HT1080 (cell line): ENCODE measurements around the gene HECTD2. TPM values are rescaled to one million over a fixed set of nuclear protein-coding genes. Genes with fewer than 3 reads are reported as not detected.
"Not testable (repeated sequence)": the region's sequence is repeated elsewhere in the genome, so short reads cannot be mapped to it uniquely, and the experiment has no call there.

ENCODE experiments used
- DNase-seq: peaks from one replicate; pipeline ENCODE4 v3.0.0-alpha.2; 2015; ENCODE audit warnings: low read depth
- total RNA-seq: library from RNA; depleted of rRNA; stranded (reverse); fragments of >200 nt; shearing (Covaris generic); gene quantifications from 2 replicates; pipeline ENCODE4 v1.2.3, GENCODE V29; 2014

The HECTD2 gene
- total RNA-seq, 1 experiment from 2014 or later = 3.8 TPM

DNA sequence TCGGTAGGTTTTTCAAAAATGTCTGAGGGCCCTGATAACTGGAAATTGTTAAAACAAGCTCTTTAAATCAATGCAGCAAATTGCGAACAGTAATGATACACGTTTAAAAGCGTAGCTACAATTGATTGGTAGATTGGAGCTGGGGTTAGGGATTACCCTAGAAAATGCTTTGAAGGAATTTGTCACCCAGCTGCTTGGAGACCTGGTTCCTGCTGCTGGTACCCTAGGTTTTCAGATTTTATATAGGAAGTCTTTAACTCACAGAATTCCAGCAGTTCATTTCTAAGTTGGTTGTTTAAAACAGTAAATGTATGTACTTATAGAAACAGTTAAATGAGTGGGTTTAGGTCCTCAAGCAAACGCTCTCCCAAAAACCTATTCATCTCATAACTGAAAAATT lies 1.5 kb downstream of the HECTD2 start:
- no peak for DNase-seq

DNA sequence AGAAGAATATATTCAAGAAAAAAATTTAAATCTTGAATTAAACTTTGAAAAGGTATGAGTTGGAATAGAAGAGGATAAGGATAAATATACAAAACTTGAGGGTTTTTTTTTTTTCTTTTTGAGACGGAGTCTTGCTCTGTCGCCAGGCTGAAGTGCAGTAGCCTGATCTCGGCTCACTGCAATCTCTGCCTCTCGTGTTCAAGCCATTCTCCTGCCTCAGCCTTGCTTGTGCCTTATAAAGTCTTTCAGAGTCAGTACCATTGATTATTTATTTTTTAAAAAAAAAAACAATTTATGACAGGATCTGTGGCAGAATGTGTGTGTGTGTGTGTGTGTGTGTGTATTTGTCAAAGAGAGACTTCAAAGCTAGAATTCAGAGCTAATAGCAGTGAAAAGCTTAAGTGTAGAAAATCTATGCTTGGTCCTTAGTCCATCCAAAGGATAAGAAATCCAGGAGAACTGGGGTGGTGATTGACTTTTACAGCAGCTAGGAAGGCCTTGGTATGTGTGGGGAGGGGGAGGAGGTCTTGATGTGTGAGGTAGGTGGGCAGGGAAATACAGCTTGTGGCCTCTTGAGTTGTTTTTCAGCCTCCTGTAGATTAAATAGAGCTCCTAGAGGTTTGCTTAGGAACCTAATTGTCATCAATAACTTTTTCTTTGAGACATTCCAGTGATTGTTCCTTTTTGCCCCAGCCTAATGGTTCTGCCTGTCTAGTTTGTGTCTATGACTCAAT lies 2.4 kb downstream of the HECTD2 start:
- DNase-seq = no peak

DNA sequence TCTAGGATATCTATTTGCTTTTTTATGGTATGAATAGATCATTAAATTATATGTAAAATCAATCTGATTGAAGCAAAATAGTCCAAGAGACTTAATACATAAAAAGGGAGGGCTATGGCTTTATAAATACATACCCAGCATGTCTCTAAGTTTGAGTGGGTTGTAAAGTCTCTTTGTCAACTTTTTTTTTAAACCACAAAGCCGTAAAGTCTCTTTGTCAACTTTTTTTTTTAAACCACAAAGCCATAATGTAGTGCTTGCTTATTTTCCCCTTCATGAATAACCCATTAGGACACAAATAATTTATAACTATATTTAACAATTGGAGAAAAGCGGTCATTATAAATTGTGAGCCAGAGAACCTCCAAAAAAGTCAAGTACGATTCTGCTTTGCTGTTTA lies 5.7 kb downstream of the HECTD2 start:
- DNase-seq = no peak

DNA sequence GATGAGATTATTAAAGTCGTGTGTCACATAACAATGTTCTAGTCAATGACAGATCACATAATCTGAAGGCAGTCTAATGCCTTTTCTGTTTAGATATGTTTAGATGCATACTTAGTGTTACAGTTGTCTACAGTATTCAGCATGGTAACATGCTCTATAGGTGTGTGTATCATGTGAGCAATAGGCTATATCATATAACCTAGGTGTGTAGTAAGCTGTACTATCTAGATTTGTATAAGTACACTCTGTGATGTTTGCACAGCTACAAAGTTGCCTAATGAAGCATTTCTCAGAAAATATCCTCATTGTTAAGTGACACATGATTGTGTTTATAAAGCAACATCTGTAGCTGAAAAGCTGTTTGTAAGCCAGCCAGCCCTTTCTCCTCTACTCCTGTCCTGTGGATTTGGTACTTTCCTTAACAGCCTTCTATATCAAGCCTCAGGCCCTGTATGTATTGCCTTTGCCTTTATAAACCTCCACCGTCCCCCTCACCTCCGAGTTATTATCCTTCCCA lies 6.3 kb downstream of the HECTD2 start:
- DNase-seq = no peak

DNA sequence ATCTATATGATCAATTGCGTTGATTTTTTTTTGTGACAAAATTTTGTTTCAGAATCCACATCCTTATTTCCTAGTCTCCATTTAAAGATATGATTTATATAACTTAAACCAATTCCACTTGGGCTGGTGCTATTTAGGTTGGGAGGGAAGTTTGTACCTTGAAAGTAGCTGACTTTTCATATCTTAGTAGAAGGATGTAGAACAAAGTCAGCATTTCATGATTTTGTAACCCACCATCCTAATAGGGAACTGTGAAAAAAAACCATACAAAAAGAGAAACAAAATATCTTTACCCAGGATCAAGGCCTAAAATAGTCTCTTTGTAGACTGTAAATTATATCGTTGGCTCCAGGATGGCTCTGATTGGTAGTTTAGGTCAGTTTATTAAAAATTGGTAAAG lies 8.3 kb downstream of the HECTD2 start:
- no peak for DNase-seq

DNA sequence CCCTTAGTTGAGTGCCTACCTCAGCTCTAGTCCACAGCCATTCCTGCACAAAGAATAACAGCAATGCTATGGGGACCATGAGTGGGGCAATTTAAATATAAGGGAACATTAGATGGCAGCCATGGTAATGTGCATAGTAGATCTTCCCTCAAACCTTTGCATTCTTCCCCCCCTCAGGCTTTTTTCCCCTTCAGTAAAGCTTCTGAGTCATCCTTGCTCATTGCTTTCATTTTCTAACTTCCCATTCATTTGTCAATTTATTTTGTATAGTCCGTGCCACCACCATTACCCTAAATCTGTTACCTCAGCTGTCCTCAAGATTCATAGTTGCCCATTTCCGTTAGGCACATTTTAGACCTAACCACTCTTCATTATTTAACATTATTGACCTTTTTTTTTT lies 10.7 kb downstream of the HECTD2 start:
- peak; percentile 69 for DNase-seq

DNA sequence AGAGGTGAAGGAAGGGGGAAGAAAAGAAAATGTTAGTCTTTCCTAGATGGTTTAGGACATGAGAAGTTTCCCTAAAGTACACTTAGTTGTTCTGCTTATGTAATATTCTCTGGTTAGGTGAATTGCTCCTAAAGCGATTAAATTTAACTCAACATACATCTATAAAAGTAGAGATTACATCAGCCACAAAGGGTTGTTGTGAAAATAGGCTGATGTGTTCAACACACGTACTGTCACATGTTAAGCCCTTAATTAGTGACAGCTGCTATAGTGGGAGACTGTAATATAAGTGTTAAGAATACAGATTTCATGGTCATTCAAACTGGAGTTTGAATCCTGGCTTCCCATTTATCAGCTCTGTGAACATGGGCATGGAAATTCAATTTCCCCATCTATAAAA lies 12.8 kb downstream of the HECTD2 start:
- no peak for DNase-seq

DNA sequence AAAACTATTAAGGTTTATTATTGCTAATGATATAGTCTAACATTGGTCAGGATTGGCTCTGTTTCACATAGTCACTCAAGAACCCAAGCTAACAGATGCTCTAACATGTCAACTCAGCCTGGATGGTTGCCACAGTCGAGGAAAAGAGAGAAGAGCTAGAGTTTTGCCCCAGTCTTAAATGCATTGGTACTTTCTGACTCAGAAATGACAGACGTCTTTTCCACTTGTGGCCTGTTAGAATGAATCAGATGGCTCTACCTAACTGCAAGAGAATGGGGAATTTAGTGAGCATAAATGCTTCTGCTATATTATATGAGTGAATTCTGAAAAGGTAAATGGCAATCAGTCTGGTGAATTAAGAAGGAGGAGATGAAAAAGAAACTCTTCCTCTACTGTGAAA lies 13.9 kb downstream of the HECTD2 start:
- peak; percentile 37 for DNase-seq

DNA sequence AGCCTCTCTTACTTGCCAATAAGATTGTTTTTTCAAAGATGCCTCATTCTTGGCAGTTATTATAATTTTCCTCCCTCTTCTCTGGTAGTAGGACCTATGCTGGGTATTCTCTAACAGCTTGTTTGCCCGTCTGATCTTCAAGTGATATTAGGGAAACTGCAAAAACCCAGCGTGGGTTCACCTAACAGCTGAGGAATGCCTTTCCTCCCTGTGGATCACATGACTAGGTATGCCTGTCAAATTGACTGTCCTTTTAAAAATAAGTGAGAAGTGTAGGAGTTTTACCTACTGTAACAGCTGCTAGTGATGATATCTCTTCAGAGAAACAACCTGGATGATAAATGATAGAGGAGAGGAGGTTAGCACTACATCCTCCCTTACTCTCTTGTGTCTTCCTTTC lies 22.0 kb downstream of the HECTD2 start:
- no peak for DNase-seq

DNA sequence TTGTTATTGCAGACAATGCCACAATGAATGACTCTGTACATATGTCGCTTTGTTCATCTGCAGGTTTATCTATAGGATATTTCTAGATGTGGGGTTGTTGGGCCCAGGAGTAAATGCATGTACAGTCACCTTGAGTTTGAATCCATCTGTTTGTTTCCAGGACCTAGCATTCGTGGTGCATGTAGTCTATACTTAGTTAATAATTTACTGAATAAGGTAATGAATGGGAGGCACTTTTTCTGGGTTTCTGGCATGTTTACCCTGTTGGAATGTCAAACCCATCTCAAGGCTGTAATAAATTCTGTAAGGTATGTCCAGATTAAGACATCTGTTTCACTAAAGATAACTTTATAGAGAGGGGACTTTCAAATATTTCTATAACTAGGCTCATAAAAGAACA lies 23.5 kb downstream of the HECTD2 start:
- no peak for DNase-seq

DNA sequence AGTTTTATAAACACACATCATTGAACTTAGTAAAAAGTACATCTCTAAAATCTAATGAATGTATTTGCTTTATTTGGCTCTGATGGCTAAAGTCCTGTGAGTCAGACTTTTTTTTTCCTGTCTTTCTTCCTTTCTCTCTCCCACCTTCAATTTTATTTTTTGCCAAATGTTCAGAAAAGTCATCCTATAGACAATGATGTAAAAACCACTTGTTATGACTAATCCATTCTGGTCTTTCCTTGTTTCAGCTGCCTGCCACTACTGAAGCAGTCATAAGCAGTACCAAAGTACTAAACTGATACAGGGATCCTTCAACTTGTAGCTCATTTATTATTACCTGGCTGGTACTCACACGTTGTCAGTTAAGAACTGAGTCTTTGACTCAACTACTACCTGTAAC lies 23.9 kb downstream of the HECTD2 start:
- peak; percentile 86 for DNase-seq

DNA sequence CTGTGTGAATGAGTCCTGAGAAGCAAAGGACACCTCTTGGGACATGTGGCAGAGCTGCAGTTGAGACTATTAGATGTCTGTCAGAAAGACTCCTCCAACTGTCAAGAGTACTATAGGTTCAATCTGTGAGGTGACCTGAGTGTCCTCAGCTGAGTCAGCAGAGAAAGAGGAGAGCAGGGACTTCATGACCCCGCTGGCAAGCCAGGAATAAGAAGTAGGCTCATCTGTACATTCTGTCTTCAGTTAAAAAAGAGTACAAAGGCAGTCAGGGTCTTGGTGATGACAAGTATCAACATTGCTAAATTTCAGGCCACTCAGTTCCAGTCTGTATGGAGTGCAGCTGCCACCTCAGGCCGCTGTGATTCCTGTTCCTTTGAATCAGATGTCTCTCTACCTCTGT lies 25.1 kb downstream of the HECTD2 start:
- no peak for DNase-seq

DNA sequence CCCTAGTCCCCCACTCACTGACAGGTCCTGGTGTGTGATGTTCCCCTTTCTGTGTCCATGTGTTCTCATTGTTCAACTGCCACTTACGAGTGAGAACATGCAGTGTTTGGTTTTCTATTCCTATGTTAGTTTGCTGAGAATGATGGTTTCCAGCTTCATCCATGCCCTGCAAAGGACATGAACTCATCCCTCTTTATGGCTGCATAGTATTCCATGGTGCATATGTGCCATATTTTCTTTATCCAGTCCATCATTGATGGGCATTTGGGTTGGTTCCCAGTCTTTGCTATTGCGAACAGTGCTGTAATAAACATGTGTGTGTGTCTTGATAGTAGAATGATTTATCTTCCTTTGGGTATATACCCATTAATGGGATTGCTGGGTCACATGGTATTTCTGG lies 28.1 kb downstream of the HECTD2 start:
- DNase-seq = not testable (repeated sequence)

DNA sequence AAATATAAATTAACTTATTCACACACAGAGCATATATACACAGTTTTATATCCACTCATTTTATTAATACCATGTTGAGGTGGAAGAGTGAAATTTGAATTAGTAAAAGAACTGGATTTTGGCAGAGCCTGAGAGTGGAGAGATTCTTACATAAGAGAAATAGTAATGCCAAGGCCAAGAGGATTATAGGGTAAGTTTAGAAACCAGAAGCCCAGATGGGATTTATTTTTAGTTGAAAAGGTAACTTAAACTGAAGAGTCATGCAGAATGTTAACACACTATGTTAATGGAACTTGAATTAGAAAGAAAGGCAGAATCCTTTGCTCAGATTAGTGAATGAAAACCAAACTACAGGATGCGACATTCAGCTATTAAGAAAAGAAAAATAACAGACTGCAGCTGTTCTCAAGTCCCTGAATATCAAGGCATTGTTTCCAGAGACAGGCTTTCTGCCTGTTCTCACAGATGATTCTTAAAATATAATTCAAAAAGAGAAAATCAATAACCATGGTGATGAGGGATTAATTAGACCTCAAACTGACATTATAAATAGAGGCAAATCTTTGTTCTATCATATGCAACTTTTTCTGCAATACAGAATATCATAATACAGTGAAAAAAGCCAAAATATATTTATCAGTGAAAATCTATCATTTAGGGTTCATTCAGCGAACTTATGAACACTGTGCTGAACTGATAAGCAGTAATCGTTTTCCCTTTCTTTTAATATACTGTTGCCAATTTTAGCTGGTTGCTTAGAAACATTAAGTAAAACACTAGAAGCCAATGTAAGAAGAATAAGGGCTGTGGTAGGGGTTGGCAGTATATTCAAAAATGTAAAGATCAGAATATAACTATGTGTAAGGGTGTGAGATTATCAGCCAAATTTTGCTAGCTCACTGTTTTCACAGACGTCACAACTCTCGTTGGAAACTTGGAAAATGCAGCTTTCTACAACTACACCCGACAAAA lies 34.4 kb downstream of the HECTD2 start:
- no peak for DNase-seq

DNA sequence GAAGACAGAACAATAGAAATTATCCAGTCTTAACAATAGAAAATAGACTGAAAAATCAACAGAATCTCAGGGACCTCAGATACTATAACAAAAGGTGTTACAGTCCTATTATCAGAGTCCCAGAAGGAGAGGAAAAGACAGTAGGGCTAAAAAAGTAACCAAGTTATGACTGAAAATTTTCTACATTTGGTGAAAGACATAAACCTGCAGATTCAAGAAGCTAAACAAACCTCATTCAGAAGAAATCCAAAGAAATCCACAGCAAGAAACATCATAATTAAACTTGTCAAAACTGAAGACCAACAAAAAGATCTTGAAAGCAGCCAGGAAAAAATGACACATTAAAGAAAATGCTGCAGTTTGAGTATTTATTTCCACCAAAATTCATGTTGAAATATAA lies 41.9 kb downstream of the HECTD2 start:
- no peak for DNase-seq

DNA sequence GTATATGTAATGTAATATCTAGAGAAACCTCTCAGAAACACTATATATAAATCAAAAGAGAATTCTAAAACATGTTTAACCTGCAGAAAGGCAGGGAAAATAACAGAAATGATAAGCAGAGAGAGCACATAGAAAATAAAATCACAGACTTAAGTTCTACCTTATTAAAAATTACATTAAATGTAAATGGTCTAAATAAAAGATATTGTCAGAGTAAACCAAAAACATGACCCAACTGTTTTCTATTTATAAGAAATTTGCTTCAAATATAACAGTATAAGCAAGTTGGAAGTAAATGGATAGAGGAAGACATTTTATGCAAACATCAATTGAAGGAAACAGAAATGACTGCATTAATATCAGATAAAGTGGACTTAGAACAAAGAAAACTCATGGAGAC lies 43.4 kb downstream of the HECTD2 start:
- DNase-seq = no peak

DNA sequence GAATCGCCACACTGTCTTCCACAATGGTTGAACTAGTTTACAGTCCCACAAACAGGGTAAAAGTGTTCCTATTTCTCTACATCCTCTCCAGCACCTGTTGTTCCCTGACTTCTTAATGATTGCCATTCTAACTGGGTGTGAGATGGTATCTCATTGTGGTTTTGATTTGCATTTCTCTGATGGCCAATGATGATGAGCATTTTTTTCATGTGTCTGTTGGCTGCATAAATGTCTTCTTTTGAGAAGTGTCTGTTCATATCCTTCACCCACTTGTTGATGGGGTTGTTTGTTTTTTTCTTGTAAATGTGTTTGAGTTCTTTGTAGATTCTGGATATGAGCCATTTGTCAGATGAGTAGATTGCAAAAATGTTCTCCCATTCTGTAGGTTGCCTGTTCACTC lies 45.0 kb downstream of the HECTD2 start:
- DNase-seq = not testable (repeated sequence)

DNA sequence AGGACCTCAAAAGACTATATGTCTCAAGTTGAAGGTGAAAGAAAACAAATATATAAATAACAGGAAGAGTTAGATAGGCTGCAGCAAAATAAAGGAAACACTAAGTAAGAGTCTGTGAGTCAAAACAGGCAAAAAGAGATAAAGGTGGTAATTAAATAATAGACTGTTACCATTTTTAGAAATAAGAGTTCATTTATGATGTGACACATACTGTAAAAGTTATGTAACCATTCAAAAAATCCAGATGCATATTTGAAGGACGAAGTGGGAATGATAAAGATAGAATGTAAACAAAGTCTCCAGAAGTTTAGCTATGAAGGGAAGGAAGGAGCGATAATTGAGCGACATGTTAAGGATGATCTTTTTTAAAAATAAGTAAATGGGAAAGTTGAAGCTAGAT lies 50.5 kb downstream of the HECTD2 start:
- DNase-seq = no peak

DNA sequence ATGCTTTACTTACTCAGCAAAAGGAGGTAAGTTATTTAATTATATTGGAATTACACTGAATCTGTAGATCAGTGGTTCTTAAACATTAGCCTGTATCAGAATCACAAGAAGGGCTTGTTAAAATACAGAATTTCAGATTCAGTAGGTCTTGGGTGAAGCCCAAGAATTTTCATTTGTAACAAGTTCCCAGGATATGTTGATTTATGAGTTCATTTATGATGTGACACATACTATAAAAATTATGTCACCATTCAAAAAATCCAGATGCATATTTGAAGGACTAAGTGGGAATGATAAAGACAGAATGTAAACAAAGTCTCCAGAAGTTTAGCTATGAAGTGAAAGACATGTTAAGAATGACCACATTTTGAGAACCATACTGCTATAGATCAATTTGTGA lies 52.3 kb downstream of the HECTD2 start:
- no peak for DNase-seq

DNA sequence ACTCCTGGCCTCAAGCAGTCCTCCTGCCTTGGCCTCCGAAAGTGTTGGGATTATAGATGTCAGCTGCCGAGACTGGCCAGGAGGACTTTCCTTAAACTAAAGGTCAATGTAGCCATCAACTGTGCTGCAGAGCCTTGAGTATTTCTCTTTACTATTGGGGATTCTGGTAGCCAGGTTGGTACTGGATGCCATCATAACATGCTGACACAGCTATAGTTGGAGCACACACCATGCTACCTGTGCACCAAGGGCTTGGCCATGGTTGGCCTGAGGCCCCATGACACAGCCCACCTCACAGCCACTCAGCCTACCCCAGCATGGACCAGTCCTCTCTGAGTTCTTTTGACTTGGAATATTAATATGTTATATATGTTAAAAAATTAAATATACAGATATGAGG lies 54.4 kb downstream of the HECTD2 start:
- DNase-seq = no peak

DNA sequence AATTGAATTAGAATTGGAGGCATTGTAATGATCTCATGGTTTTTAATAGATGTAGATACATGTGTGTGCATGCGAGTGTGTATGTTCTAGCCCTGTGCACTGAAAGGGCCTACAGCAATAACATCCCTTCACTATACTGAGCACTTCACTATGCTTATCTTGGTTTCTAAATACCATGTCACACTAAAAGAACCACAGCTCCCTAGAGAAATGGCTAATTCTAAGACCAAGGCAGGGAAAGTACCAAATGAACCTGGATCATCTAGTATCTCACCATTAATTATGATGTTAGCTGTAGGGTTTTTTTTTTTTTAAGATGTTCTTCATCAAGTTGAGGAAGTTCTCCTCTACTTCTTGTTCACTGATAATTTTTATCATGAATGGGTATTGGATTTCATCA lies 55.1 kb downstream of the HECTD2 start:
- DNase-seq = no peak

DNA sequence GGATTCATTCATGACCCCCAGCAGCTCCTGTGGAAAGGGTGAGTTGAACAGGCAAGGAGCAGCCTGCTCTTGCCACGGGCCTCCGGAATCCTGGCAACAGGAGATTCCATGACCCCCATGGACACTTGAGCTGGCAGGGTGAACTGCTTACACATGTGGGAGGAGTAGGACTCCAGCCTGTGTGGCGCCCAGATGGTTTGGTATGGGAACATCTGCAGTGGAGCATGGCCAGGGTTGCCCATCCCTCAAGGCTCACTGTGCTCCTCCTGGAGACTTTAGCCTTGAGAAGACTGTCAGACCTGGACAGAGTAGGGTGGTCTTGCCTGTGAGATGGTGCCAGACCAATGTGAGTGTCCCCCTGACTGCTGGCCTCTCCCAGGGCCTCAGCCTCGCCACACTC lies 57.0 kb downstream of the HECTD2 start:
- no peak for DNase-seq
